ENCODE data around the gene ROMO1.

The ROMO1 gene

DNA sequence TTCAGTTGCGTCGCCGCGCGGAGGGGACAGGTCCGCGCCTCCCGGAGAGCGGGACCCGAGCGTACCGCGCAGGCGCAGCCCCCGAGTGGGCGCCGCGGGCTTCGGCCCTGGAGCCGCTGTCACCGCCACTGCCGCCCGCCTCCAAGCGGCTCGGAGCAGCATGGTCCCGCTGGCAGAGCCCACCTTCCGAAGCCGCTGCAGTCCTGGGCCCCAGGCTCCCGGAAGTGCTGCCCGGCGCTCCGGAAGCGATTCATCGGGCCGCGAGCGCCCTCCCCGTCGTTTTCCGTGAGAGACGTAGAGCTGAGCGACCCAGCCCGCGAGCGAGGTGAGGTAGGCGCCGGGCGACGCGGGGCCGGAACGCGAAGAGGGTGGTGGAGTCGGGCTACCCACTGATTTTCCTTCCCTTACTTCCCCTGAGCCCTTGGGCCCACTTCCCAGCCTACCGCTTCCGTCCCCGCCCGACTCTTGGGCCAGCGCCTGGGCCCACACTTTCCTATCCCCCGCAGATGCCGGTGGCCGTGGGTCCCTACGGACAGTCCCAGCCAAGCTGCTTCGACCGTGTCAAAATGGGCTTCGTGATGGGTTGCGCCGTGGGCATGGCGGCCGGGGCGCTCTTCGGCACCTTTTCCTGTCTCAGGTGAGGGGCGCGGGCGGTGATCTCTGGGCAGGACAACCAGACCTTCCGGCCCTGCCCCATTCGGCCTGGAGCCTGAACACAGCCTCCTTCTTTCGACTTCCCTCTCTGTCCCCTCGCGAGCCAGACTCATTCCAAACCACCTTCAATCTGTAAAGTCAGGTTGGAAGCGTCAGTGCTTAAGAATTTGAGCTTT, at the start of gene ROMO1, which contains the start of gene NFS1:
Gene ROMO1, plus strand, starts transcription at position 279 of the 830 bp plus-strand sequence. Its CDS starts 228 bp downstream, at position 507.
Gene NFS1, minus strand, starts transcription at position 226 of the 830 bp plus-strand sequence. Its CDS starts 64 bp downstream, at position 162.
- peak; percentile 78 to 80 for DNase-seq (ENCODE audit: low read depth in 2 of 2)

DNA sequence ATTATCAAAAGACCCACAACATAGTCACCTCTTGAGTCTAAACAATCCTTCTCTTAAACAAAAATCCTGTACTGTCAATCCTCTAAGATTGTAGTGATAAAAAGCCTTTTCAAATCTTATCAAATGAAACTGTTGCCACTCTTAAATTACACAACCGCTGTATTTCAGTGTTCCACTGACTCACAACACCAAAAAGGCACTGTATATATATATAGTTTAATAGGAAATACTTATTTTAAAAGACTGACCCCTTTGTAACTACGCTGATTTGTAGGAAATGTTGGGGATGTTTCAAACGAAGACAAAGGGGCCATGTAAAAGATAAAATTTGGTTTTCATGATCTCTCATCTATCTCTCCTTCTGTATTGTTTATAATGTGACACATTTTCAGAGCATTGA, 48.6 kb upstream of the ROMO1 start:
- no peak for DNase-seq (ENCODE audit: low read depth in 2 of 2)

DNA sequence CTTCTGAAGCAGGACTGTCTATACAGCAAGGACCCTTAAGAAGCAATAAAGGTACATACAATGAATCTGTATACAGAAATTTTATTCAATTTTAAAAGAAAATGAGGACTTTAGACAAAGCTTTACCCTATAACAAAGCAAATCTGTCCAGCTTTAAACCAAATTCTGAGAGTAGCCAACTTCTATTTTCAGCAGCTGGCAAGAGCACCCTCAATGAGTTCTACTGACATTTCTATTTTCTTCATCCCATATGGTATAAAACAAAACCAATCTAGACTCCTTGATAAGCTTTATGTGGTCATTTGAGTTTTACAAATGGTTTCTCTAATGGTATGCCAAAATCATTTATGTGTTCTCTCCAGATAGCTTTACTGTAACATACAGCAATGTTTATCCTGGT, 47.2 kb upstream of the ROMO1 start:
- DNase-seq (ENCODE audit: low read depth in 2 of 2): no peak

DNA sequence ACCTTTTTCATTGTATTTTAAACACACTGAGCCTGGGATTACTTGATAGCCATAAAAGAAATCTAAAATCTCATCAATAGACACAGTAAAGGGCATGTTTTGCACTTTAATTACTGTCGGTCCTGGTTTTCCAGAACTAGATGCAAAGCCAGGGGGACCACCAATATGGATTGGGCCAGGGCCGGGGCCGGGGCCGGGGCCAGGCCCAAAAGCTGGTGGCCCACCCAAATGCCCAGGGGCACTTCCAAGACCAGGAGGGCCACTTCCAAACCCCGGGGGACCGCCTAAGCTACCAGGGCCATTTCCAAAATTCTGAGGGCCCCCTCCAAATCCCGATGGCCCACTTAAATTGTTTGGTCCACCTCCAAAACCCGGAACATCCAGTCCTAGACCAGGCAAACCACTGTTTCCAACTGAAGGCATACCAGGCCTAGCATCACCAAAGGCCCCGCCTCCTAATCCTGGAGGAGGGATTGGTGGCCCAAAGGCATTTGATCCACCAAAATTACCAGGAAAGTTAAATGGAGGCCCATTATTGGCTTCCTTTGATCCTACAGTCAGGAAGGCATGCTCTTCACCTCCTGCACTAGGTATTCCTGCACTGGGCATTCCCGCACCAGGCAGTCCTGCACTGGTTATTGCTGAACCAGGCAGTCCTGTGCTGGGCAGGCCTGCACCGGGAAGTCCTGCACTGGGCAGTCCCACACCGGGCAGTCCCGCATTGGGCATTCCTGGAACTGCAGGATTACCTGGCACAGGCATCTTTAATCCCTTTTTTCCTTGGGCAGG, 46.4 kb upstream of the ROMO1 start:
- DNase-seq (ENCODE audit: low read depth in 2 of 2): no peak

DNA sequence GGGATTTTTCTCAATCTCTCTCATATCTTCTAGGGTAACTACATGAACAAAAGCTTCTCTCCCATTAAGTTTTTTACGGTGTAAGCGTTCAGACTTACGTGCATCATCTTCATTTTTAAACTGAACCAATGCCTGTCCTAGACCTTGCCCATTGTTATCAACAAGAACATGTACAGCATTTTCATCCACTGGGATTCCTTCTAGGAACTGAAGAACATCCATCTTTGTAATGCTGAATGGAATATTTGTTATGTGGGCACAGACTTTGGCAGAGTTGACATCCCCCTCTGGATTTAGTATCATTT, 45.8 kb upstream of the ROMO1 start:
- no peak for DNase-seq (ENCODE audit: low read depth in 2 of 2)

DNA sequence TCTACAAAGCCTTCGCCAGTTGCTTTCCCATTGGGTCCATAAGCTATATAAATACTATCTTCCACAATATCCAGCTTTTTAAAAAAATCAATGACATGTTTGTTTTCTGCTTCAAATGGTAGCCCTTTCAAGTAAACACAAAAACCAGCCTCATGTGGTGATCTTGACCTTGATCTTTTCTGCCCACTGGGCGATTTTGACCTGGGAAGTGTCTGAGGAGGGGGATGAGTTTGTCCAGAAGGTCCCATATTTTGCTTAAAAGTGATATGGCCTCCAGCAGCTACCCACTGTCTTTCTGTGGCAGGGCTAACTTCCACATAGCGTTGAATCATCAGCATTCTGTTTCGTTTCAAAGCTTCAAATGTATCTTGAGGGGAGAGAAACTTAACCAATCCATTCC, 45.3 kb upstream of the ROMO1 start:
- no peak for DNase-seq (ENCODE audit: low read depth in 2 of 2)

DNA sequence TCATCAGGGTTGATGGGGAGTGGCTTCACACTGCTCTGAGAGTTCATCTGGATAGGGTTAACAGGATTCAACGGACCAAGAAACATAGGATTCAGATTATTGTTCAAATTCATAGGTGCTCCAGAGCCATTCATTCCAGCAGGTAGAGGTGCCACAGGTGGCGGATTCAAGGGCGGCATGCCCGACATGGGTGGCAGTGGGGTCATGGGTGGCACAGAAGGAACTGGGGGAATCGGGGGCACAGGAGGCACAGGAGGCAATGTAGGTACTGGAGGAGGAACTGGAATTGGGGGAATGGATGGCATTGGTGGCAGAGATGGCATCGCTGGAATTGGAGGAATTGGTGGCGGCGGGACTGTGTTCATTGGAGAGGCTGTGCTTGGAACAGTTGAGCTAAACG, 44.8 kb upstream of the ROMO1 start:
- DNase-seq (ENCODE audit: low read depth in 2 of 2): no peak

DNA sequence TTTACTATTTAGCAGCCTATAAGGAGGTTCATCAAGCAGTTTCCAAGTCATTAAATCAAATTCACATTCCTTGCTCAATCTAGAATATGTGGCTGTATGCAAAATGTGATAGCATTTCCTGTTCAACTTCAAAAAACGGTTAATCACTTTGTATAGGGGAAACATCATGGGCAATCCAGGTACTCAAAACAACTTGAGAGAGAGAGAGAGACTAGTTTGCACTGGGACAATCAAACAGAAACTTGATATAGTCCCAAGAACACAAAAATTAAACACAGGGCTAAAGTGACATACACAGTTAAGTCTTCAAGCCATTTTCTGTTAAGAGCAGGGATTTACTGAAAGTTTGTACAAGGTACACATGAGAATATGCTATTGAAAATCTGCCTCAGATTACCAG, 41.9 kb upstream of the ROMO1 start:
- DNase-seq (ENCODE audit: low read depth in 2 of 2): no peak

DNA sequence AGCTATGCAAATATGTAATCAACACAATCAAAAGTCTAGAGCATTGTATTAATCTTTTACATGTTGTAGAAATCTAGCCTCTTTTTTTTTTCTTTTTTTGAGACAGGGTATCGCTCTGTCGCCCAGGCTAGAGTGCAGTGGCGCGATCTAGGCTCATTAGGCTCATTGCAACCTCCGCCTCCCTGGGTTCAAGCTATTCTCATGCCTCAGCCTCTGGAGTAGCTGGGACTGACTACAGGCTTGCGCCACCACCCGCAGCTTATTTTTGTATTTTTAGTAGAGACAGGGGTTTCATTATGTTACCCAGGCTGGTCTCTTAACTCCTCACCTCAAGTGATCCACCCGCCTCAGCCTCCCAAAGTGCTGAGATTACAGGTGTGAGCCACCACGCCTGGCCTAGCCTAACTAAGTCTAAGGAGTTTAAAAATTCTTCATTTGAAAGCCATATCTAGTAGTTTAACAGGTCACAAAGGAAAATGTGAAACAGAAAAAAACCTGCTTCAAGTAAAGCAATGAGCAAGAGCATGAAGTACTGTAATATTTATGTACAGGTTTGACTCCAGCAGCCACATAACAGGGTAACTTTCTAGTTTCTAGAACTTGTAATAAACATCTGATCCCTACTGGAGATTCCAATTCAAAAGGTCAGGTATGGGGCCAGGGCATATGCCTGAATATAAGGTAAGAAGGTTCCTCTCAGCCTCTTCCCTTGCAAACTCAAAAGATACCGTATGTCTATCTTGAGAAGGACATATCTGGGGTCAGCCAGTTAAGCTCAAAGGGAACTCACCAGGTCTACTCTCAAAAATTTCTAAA, 38.9 kb upstream of the ROMO1 start:
- DNase-seq (ENCODE audit: low read depth in 2 of 2): peak in 1 of 2 donors; percentile 13

DNA sequence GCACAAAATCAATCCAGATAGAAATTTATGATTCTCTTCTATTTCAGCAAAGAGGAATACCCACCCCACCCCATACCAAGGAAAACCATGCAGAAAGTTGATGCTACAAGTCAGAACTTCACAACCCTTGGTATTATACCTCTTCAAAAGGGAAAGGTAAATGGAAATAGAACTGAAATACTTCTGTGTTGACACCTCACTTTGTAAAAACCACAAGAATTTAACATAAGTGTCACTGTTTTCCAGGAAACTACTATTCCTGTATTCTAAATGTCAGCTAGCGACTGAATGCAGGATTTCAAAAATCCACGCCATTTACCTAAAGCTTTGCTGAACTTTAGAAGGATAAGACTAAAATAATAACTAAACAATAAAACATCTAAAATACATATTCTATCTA, 38.2 kb upstream of the ROMO1 start:
- DNase-seq (ENCODE audit: low read depth in 2 of 2): no peak

DNA sequence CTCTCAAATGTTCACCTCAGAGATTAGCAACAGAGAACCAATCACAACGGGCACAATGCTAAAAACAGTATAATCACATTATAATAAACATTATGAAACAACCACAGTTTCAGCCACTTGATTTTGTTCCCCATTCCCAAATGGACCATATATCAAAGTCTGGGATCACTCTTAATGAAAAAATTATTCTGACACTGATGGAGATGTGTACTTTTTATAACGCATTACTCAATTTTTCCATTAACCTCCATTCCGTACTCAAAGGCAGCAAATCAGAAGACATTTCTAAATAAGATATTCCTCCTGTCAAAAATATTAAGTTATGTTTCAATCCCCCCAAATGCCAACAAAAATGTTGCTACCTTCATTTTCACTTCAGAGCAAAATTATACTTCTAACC, 37.3 kb upstream of the ROMO1 start:
- DNase-seq (ENCODE audit: low read depth in 2 of 2): no peak

DNA sequence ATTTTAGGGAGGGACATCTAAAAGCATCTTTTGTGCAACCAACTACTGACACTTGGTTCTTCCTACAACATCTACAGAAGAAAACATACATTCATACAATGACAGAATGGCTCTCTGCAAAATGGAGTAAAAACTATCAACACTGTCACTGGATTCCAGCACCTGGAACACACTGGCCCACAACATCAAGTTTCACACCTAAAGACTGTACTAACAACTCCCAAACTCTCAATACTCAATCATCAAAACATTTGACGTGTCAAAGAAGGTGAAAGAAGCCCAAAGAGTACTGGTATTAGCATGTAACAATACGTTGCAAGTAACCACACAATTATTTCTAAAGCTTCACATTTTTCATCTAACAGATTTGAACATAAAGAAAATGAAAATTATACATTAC, 36.7 kb upstream of the ROMO1 start:
- no peak for DNase-seq (ENCODE audit: low read depth in 2 of 2)

DNA sequence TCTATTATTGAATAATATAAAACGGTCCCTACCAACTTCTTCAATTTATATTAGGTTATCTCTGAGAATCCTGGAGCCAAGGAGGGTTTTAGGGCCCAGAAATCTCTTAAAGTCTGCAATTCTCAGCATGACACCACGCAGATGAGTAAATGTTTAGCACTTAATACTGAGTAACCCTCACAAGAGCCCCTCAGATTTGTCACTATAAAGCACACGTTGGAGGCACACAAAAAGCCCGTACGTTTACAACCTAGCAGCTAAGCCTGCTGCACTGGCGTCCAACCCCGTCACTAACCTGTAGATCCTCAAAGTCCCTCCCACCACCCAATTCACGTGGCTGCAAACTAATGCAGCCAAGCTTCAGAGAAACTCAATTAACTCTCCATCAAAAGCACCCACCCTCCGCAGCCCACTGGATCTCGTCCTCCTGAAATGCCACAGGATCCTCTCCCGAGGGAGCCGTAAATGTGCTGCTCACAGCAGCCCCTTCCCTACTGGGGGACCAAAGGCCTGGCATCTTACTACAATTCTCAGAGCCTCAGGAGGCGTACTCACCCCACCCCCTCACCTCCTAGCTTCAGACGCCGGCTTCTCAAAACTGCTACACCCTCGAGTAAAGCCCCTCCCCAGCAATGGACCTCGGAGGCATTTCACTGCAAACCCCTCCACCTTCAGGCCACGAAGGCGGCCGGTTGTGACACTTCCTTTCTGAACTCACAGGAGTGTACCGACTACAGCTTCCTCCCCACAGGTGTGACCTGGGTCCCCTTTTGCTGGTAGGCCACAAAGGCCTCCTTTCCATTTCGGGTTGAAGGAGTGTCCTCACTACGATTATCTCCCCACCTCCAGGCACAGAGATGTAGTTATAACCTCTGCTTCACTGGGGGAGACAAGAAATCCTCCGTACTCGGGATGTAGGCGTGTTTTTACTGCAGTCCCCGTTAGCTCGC, 35.4 kb upstream of the ROMO1 start:
- peak; percentile 27 to 34 for DNase-seq (ENCODE audit: low read depth in 2 of 2)

DNA sequence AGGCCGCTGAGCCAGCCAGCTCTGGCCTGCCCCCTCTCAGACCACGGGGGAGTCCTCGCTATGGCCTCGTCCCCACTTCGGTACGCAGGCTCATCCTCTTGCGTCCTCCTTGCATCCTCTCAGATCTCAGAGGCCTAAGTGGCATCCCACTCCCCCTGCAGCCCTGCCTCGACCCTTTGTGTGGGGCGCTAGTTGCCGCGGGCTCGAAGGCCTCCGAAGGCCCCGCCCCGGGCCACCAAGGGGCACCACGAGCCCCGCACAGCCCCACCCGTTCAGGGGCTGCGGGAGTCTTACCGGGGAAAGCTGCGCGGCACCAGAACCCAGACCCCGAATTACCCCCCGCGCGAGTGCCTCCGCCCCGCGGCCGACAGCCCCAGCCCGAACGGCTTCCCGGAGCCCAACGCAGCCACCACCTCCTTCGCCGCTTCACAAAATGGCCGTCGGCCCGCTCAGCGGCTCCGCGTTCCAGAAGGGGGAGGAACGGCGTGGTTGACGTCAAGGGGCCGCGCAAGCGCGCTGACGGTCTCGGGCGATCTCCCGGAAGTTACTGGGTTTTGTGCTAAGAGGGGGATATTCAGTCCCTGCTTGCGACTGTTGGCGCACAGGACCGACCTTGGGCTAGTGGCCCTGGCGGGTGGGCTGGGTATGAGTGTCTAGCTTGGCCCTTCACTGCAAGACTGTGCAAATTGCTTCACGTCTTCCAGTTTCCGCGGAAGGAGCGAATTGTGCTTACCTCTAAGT, 34.6 kb upstream of the ROMO1 start, which contains the start of the genes CPNE1 and RBM12:
Gene CPNE1, minus strand, starts transcription at position 435 of the 741 bp plus-strand sequence. CDS start 31,977 bp downstream, outside the sequence.
Gene RBM12, minus strand, starts transcription at position 435 of the 741 bp plus-strand sequence. CDS start 9,578 bp downstream, outside the sequence.
- DNase-seq (ENCODE audit: low read depth in 2 of 2): peak; percentile 87 to 88

DNA sequence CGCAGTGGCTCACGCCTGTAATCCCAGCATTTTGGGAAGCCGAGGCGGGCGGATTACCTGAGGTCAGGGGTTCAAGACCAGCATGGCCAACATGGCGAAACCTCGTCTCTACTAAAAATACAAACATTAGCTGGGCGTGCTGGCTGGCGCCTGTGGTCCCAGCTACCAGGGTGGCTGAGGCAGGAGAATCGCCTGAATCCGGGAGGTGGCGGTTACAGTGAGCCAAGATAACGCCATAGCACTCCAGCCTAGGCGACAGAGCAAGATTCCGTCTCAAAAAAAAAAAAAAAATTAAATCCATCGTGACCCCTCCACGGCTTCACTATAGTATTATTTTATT, 33.3 kb upstream of the ROMO1 start:
- no peak for DNase-seq (ENCODE audit: low read depth in 2 of 2)

DNA sequence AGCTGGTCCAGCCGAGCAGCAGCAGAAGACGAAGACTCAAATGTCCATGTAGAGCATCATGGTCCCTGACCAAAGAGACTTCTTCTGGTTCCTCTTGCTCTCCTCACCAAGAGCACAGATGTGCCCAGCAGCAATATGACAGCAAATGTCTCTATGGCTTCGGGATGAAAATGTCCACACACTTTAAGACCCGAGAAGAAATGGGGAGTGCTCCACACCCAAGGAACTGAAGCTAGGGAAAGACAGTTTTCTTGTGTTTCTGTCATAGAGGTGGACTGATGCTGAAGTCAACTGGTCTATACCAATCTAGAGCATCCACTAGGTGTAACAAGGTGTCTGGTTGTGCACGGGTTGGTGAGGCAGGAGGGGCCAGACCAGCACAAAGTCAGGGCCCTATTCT, 30.0 kb upstream of the ROMO1 start:
- no peak for DNase-seq (ENCODE audit: low read depth in 2 of 2)

DNA sequence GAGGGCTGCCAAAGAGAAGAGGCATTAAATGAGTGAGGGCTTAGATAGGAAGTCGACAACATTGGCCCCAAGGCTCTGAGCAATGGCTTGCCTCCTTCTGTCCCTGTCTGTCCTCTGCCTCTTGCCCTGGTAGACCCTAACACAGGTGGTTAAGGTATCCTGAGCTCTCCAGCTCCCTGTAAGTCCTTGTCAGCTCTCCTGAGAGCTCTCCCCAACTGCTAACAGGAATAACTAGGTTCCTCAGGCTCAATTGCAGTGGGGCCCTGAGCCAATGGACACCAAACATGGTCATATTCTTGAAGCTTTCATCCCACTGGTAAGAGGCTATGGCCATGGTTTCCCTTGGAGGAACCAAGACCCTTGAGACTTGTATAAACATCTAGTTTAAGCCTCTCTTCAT, 29.5 kb upstream of the ROMO1 start:
- no peak for DNase-seq (ENCODE audit: low read depth in 2 of 2)

DNA sequence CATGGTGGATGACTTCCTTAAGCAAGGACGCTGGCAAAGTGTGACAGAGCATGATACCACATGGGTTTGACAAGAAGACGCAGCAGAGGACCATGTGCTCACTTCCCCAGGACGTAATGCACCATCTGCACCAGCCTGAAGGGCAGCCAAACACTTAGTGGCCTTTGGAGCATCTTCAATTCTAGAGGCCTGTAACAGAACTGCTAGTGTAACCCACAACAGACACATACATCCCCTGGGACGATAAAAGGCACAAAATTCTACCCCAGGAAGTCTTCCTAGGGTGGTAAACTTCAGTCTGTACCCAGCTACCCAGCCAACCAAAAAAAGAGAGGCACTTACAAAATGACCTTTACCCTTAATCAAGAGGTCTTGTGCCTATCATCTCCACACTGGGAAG, 25.3 kb upstream of the ROMO1 start:
- no peak for DNase-seq (ENCODE audit: low read depth in 2 of 2)

DNA sequence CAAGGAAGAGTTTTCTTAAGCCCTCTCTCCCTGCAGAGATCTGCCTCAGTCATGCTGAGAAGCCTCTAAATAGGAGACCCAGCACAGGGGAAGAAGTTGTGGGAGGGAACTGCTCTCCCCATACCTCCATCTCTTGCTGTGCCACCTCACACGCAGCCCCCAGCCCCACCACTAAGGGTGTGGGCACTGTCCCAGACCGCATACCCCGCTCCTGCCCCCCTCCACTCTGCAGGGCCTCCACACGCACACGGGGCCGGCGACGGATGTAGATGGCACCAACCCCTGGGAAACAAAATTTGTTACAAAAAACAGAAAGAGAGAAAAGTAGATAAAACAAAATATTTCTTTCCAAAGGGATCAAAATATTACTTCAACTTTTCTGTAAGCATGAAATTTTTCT, 24.3 kb upstream of the ROMO1 start:
- no peak for DNase-seq (ENCODE audit: low read depth in 2 of 2)

DNA sequence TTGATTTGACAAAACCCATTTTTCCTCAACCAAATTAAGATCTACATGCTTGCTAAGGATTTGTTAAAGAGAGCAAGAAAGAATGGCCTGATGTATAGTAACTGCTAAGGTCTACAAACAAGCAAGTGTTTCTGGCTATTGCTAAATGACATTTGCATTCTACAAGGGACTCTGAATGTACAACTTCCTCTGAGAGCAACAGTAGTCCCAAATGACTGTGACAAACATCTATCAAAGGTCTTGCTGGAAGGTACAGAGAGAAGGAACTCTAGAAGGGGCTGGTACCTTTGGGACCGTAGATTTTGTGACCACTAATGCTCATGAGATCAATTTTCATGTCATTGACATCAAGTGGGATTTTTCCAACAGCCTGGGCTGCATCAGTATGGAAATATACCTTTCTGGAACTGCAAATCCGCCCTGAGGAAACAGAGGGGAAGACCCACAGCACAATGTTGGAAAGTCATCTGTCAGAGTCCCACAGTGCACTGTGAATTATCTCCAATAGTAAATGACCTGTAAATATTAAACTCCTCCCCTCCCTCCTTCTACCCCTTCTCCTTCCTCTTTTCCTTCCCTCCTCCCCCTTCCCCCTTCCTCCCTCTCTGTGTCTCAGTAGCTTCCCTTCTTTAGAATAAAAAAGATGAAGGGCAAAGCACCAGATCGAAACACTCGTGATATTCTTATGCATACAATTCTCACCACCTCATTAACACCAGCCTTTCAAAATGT, 18.6 kb upstream of the ROMO1 start:
- DNase-seq (ENCODE audit: low read depth in 2 of 2): no peak
